Parathyroid adenoma (tissue), 2 donors: ENCODE measurements around the gene CHMP6.

ENCODE experiments used
- H2AFZ ChIP-seq: fragments of 300-600 bp; sonication (generic); one replicate; pipeline ENCODE4 v1.7.0; 2017; ENCODE audit warnings: antibody characterized with exemption, mild to moderate bottlenecking
- H3K27ac ChIP-seq: fragments of 300-600 bp; sonication (generic); one replicate; pipeline ENCODE4 v1.7.0; 2017
- H3K27me3 ChIP-seq: fragments of 300-600 bp; sonication (generic); one replicate; pipeline ENCODE4 v1.7.0; 2017; ENCODE audit warnings: low read length; ENCODE audit not compliant: control insufficient read depth, insufficient read depth
- H3K36me3 ChIP-seq: fragments of 300-600 bp; sonication (generic); one replicate; pipeline ENCODE4 v1.7.0; 2017; ENCODE audit warnings: low read length; ENCODE audit not compliant: control insufficient read depth, insufficient read depth
- H3K4me1 ChIP-seq: fragments of 300-600 bp; sonication (generic); one replicate; pipeline ENCODE4 v1.7.0; 2017; ENCODE audit warnings: control low read depth
- H3K4me2 ChIP-seq: fragments of 300-600 bp; sonication (generic); one replicate; pipeline ENCODE4 v1.7.0; 2017; ENCODE audit warnings: low read length
- H3K4me3 ChIP-seq: fragments of 300-600 bp; sonication (generic); one replicate; pipeline ENCODE4 v1.7.0; 2017; ENCODE audit warnings: low read depth, low read length
- H3K79me2 ChIP-seq: fragments of 300-600 bp; sonication (generic); one replicate; pipeline ENCODE4 v1.7.0; 2017; ENCODE audit warnings: control low read depth
- H3K9ac ChIP-seq: fragments of 300-600 bp; sonication (generic); one replicate; pipeline ENCODE4 v1.7.0; 2017; ENCODE audit warnings: mild to moderate bottlenecking
- H3K9me3 ChIP-seq: fragments of 300-600 bp; sonication (generic); one replicate; pipeline ENCODE4 v1.7.0; 2017; ENCODE audit warnings: low read length; ENCODE audit not compliant: control insufficient read depth
- CTCF ChIP-seq: fragments of 300-600 bp; sonication (generic); IDR thresholded peaks from one replicate; pipeline ENCODE4 v1.7.0; 2017; ENCODE audit warnings: antibody characterized with exemption, mild to moderate bottlenecking
- donor health status: primary hyperparathyroidism.

Gene CHMP6

DNA sequence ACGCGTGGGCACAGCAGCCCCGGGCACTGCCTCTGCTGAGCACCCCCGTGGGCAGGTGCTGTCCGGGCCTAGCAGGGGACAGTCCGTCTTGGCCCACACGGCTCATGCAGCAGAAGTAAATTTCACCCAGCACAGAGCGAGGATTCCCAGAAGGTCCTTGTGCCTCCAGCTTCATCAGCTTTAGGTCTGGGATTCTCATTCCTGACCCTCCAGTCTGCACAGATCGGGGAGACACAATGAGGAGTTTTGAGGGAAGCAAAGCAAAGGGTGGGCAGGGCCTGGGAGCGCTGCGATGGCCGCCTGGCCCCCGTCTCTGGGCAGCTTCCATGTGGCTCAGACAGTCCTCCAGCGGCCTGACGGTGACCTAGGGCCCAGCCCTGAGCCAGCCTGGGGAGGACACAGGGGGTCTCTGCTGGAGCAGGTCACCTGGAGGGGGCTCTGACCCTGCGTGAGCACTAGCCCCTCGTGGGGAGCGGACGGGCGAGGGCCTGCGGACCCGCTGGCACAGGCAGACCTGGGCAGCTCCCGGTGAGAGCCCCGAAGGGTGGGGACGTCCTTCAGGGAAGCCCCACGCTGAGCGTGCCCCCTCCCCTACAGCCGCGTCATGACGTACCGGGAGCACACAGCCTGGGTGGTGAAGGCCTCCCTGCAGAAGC, 30.7 kb upstream of the CHMP6 start:
- Histone ChIP-seq H3K27ac (no peak overlapping the region), H3K9me3 (no peaks in the 10 kb centered on the region), H3K27me3 (no peaks in the 10 kb centered on the region), H3K4me2 (no peak overlapping the region), H3K79me2 (no peaks in the 10 kb centered on the region), H3K36me3 (no peaks in the 10 kb centered on the region), H3K9ac (no peak overlapping the region), H2AFZ (no peak overlapping the region), H3K4me1 (no peaks in the 10 kb centered on the region), H3K4me3 (no peak overlapping the region)
- no peak for TF ChIP-seq CTCF

DNA sequence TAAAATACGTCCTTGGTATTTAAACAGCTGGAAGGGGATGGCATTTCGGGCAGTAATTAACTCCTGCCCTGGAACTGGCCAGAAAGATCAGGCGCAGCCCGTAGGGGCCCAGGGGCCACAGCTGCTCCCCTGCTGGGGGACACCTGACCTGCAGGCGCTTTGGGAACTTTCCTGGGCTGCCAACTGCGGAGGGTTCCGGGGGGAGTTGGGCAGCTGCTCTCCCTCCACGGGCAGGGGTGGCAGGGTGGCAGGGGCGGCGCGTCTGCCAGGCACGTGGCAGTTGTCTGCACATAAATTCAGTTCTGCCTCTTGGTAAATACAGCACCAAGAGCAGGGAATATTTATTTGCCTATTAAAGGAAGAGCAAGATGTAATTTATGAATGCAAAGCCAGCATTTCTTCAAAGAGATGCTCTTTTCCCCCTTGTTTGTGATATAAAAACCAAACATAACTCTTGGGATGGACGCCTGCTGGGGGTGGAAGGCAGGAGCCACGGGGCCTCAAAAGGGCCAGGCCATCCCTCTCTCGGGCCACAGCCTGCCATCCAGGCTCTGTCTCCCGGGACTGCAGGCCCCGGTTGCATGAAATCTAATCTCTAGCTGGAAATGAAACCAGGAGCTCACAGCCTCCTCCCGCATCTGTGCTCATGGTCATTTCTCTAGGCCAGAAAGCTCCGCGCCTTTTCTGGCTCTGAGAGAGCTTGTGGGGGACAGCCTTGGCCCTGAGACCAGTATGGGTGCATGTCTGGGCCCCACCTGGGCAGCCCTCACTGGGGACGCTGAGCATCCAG, 29.9 kb upstream of the CHMP6 start:
- H3K4me1 ChIP-seq, result no peaks in the 10 kb centered on the region
- TF ChIP-seq CTCF, result no peak
- H3K9me3 ChIP-seq, result no peaks in the 10 kb centered on the region
- H3K4me2 ChIP-seq, result no peak overlapping the region
- H3K27ac ChIP-seq, result no peak overlapping the region
- H3K36me3 ChIP-seq, result no peaks in the 10 kb centered on the region
- H2AFZ ChIP-seq, result no peak overlapping the region
- no peak overlapping the region for H3K4me3 ChIP-seq
- no peaks in the 10 kb centered on the region for H3K27me3 ChIP-seq
- H3K79me2 ChIP-seq, result no peaks in the 10 kb centered on the region
- H3K9ac ChIP-seq, result no peak overlapping the region

DNA sequence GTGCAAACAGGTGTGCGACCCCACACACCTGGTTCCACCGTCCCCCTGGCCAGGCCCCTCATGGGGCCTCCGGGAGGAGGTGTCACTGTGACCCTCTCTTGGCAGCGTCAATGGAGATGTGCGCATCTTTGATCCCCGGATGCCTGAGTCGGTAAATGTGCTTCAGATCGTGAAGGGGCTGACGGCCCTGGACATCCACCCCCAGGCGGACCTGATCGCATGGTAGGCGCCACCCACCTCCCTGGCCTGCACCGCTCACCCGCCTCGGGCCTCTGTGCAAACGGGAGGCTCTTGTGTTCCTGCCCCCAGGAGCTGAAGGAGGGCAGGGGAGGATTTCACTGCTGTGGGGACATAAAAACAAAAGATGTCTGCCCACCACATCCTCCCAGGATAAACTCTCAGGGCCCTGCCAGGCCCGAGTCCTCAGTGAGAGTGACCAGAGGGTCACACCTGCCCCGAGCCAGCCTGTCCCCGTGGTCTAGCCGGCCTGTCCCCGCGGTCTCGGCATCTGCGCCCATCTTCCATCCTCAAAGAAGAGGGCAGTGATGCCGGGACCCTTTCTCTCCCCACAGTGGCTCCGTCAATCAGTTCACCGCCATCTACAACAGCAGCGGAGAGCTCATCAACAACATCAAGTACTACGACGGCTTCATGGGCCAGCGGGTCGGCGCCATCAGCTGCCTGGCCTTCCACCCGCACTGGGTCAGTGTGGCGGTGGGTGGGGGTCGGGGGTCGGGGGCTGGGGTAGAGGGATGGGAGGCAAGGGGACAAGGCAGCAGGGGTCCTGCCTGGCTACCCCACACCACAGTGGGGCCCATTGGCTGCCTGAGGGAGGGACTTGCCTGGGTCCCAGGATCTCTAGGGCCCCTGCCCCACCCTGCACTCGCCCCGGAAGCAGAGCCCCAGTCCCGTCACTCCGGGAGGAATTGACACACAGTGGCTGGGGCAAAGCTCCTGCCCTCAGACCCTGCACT, 29.0 kb upstream of the CHMP6 start:
- Histone ChIP-seq H3K9ac (no peak overlapping the region), H3K36me3 (no peaks in the 10 kb centered on the region), H3K9me3 (no peaks in the 10 kb centered on the region), H3K27ac (no peak overlapping the region), H3K79me2 (no peaks in the 10 kb centered on the region), H3K4me2 (no peak overlapping the region), H3K27me3 (no peaks in the 10 kb centered on the region), H2AFZ (no peak overlapping the region), H3K4me3 (no peak overlapping the region), H3K4me1 (no peaks in the 10 kb centered on the region)
- no peak for TF ChIP-seq CTCF

GRCh38 chr17:80963812-80964543, 27.7 kb upstream of the CHMP6 start:
- Histone ChIP-seq H3K27me3 (no peaks in the 10 kb centered on the region), H3K4me3 (no peak overlapping the region), H3K4me2 (no peak overlapping the region), H3K36me3 (no peaks in the 10 kb centered on the region), H3K27ac (no peak overlapping the region), H2AFZ (no peak overlapping the region), H3K4me1 (peaks cover 2% of the 10 kb centered on the region), H3K79me2 (no peaks in the 10 kb centered on the region), H3K9me3 (no peaks in the 10 kb centered on the region), H3K9ac (no peak overlapping the region)
- no peak for TF ChIP-seq CTCF
